Astrocyte (in vitro differentiated cells and primary cell): Measurements from ENCODE around the gene TSSK6. TPM values are rescaled to one million over a fixed set of nuclear protein-coding genes. Genes with fewer than 3 reads are reported as not detected.

Experiments
- DNase-seq: peaks from one replicate; pipeline ENCODE4 v3.0.0-alpha.2; 2010; ENCODE audit warnings: low read depth
- FAIRE-seq: peaks from 2 replicates; lab custom pipeline; 2011; peaks lifted over from hg19 to GRCh38; lab: Jason Lieb, UNC
- H2AFZ ChIP-seq: 2 replicates; pipeline ENCODE4 v1.6.0; 2012; ENCODE audit warnings: low read depth, low read length, inconsistent platforms
- H3K27ac ChIP-seq: 2 replicates; pipeline ENCODE4 v1.5.1; 2011; ENCODE audit warnings: low read depth, low read length, inconsistent platforms
- H3K27me3 ChIP-seq: 2 replicates; pipeline ENCODE4 v1.6.0; 2011; ENCODE audit warnings: low read length, inconsistent platforms; ENCODE audit not compliant: insufficient read depth
- H3K36me3 ChIP-seq: 2 replicates; pipeline ENCODE4 v1.5.1; 2011; ENCODE audit warnings: low read length, inconsistent platforms; ENCODE audit not compliant: insufficient read depth
- H3K4me1 ChIP-seq: 2 replicates; pipeline ENCODE4 v1.5.1; 2011; ENCODE audit warnings: low read length, inconsistent platforms; ENCODE audit not compliant: insufficient read depth
- H3K4me2 ChIP-seq: 2 replicates; pipeline ENCODE4 v1.6.0; 2012; ENCODE audit warnings: low read length, inconsistent platforms
- H3K4me3 ChIP-seq: 2 replicates; pipeline ENCODE4 v1.5.1; 2011; ENCODE audit warnings: low read depth, mild to moderate bottlenecking, low read length, inconsistent platforms; ENCODE audit not compliant: insufficient read depth
- H3K79me2 ChIP-seq: 2 replicates; pipeline ENCODE4 v1.6.0; 2012; ENCODE audit warnings: mild to moderate bottlenecking, low read length, inconsistent platforms; ENCODE audit not compliant: insufficient read depth
- H3K9ac ChIP-seq: 2 replicates; pipeline ENCODE4 v1.6.0; 2012; ENCODE audit warnings: mild to moderate bottlenecking, low read length, inconsistent platforms
- H3K9me3 ChIP-seq: 2 replicates; pipeline ENCODE4 v1.5.1; 2012; ENCODE audit warnings: low read depth, mild to moderate bottlenecking, low read length, inconsistent platforms; ENCODE audit not compliant: insufficient read depth
- H4K20me1 ChIP-seq: 2 replicates; pipeline ENCODE4 v1.6.0; 2012; ENCODE audit warnings: low read length, inconsistent platforms; ENCODE audit not compliant: insufficient read depth
- H3K27ac Mint-ChIP-seq: one replicate; pipeline ENCODE4 v1.8.0; 2021; ENCODE audit warnings: mild to moderate bottlenecking, mixed read lengths; ENCODE audit not compliant: unreplicated experiment
- H3K27me3 Mint-ChIP-seq: one replicate; pipeline ENCODE4 v1.8.0; 2021; ENCODE audit warnings: low read depth, mixed read lengths; ENCODE audit not compliant: unreplicated experiment
- H3K36me3 Mint-ChIP-seq: one replicate; pipeline ENCODE4 v1.8.0; 2021; ENCODE audit warnings: low read depth, mixed read lengths; ENCODE audit not compliant: unreplicated experiment
- H3K4me1 Mint-ChIP-seq: one replicate; pipeline ENCODE4 v1.8.0; 2021; ENCODE audit warnings: low read depth, mixed read lengths; ENCODE audit not compliant: unreplicated experiment
- H3K4me3 Mint-ChIP-seq: one replicate; pipeline ENCODE4 v1.8.0; 2021; ENCODE audit warnings: mild to moderate bottlenecking, moderate library complexity, mixed read lengths; ENCODE audit not compliant: unreplicated experiment
- H3K9me3 Mint-ChIP-seq: one replicate; pipeline ENCODE4 v1.8.0; 2021; ENCODE audit warnings: mild to moderate bottlenecking, mixed read lengths; ENCODE audit not compliant: unreplicated experiment
- CTCF ChIP-seq: IDR thresholded peaks from 2 replicates; pipeline ENCODE4 v1.5.1; 2011; ENCODE audit warnings: low read depth, mild to moderate bottlenecking, inconsistent platforms, low read length, moderate library complexity; ENCODE audit not compliant: insufficient read depth
- EZH2 ChIP-seq: IDR thresholded peaks from 2 replicates; pipeline ENCODE4 v1.6.1; 2012; ENCODE audit warnings: mild to moderate bottlenecking, low read length, inconsistent platforms; ENCODE audit not compliant: insufficient read depth
- total RNA-seq: library from RNA; stranded (reverse); gene quantifications from 2 replicates; pipeline ENCODE4 v1.2.1, GENCODE V29; 2021

TSSK6 gene
- total RNA-seq, 1 donor from 2014 or later: 1.8 TPM

GRCh38 chr19:19532806-19533701 lies 17.7 kb upstream of the TSSK6 start:
- Histone ChIP-seq H2AFZ (no peak overlapping the region), H3K79me2 (no peaks in the 10 kb centered on the region), H3K4me2 (no peak overlapping the region), H3K9ac (no peak overlapping the region), H3K4me1 (no peaks in the 10 kb centered on the region), H3K36me3 (no peaks in the 10 kb centered on the region), H4K20me1 (peaks cover 34% of the 10 kb centered on the region), H3K9me3 (no peaks in the 10 kb centered on the region), H3K4me3 (no peak overlapping the region), H3K27ac (no peak overlapping the region), H3K27me3 (peaks cover 4% of the 10 kb centered on the region)
- peaks cover 10% of the 10 kb centered on the region for H3K36me3 Mint-ChIP-seq
- no peak for FAIRE-seq
- TF ChIP-seq EZH2 (no peak), CTCF (no peak)
- H3K4me1 Mint-ChIP-seq: peaks cover 24% of the 10 kb centered on the region
- no peaks in the 10 kb centered on the region for H3K9me3 Mint-ChIP-seq
- H3K27ac Mint-ChIP-seq: no peak overlapping the region
- no peak for DNase-seq
- H3K27me3 Mint-ChIP-seq: peaks cover 5% of the 10 kb centered on the region
- no peak overlapping the region for H3K4me3 Mint-ChIP-seq

DNA sequence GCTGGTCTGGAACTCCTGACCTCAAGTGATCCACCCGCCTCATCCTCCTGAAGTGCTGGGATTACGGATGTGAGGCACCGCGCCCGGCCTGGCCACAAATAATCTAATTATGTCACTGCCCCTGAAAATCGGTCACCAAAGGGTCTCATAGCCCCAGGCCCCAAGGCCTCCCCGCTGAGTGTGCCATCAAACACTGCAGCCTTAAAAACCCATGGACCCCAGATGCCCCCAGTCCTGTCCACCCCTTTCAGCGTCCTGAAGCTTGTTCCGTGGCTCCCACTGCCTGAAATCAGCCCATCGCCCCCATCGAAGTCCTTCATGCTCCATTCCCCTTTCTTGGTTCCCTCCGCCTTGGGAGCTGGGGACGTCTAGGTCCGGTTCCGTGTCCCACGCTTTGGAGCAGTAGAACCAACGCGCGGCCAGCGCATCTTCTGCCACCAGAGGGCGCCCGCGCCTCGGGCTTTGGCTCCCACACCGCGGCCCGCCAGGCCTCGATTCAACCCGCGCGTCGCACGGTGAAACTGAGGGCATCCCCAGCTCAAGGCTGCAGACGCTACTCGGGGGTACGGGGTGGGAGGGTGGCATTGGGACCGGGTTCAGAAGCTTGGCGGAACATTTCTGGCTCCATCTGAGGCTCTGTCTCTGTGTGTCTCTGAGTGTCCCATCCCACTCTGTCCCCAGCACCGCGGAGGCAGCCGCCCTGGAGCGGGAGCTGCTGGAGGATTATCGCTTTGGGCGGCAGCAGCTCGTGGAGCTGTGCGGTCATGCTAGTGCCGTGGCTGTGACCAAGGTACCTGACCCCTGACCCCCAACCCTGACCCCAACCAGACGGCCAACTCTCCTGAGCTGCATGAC lies 16.8 kb upstream of the TSSK6 start:
- Mint-ChIP-seq H3K27me3 (peaks cover 5% of the 10 kb centered on the region), H3K4me3 (no peak overlapping the region), H3K4me1 (peaks cover 22% of the 10 kb centered on the region), H3K9me3 (no peaks in the 10 kb centered on the region), H3K36me3 (peaks cover 10% of the 10 kb centered on the region), H3K27ac (peak overlapping the region; percentile 53)
- Histone ChIP-seq H3K27ac (no peak overlapping the region), H3K36me3 (peaks cover 2% of the 10 kb centered on the region), H3K79me2 (no peaks in the 10 kb centered on the region), H4K20me1 (peaks cover 43% of the 10 kb centered on the region), H3K4me2 (peak overlapping the region; percentile 18), H3K4me3 (no peak overlapping the region), H3K4me1 (no peaks in the 10 kb centered on the region), H3K27me3 (no peaks in the 10 kb centered on the region), H3K9ac (no peak overlapping the region), H2AFZ (no peak overlapping the region), H3K9me3 (no peaks in the 10 kb centered on the region)
- no peak for DNase-seq
- no peak for FAIRE-seq
- TF ChIP-seq CTCF: peak; percentile 77
- TF ChIP-seq EZH2: no peak
